ENCODE data around the gene CCDC124. TPM values are rescaled to one million over a fixed set of nuclear protein-coding genes. Genes with fewer than 3 reads are reported as not detected.

Gene CCDC124
- total RNA-seq, result 35.4 and 44.2 TPM in 2 replicates

GRCh38 chr19:17932485-17933338, at the start of gene CCDC124:
Gene CCDC124 (plus strand): TSS chr19:17933015. CDS start chr19:17936421, 3,406 bp downstream.

GRCh38 chr19:17966550-17967256, 33.9 kb downstream of the CCDC124 start, which contains the start of gene KCNN1:
Gene KCNN1 (plus strand): TSS chr19:17967107. CDS start chr19:17973889, 6,782 bp downstream.

Other genes starting within 250 kb of the CCDC124 start
- under 0.01 and 0.50 TPM in 2 replicates for gene UNC13A, start 244.7 kb upstream of the CCDC124 start, total RNA-seq
- gene MAP1S, start 213.5 kb upstream of the CCDC124 start, total RNA-seq, result 24.9 and 35.2 TPM in 2 replicates
- gene FCHO1, start 181.5 kb upstream of the CCDC124 start, total RNA-seq, result 0.29 and 0.83 TPM in 2 replicates
- not detected in 2 replicates for gene B3GNT3, start 137.9 kb upstream of the CCDC124 start, total RNA-seq
- gene INSL3, start 111.5 kb upstream of the CCDC124 start, total RNA-seq, result not detected in 2 replicates
- 0.58 and 2.6 TPM in 2 replicates for gene JAK3, start 85.0 kb upstream of the CCDC124 start, total RNA-seq
- 1,057 and 1,473 TPM in 2 replicates for gene RPL18A, start 73.1 kb upstream of the CCDC124 start, total RNA-seq
- 0.33 TPM in 1 of 2 replicates, not detected in the other for gene SLC5A5, start 61.1 kb upstream of the CCDC124 start, total RNA-seq
- gene KCNN1, start 34.1 kb downstream of the CCDC124 start, total RNA-seq, result 0.15 and 0.50 TPM in 2 replicates
- gene ARRDC2, start 75.2 kb downstream of the CCDC124 start, total RNA-seq, result 7.1 and 7.3 TPM in 2 replicates
- 0.15 and 0.33 TPM in 2 replicates for gene IL12RB1, start 153.9 kb downstream of the CCDC124 start, total RNA-seq
- gene MAST3, start 164.8 kb downstream of the CCDC124 start, total RNA-seq, result 3.8 and 6.0 TPM in 2 replicates
- 21.5 and 50.6 TPM in 2 replicates for gene PIK3R2, start 220.1 kb downstream of the CCDC124 start, total RNA-seq
- 17.2 and 23.0 TPM in 2 replicates for gene IFI30, start 240.8 kb downstream of the CCDC124 start, total RNA-seq

All from smooth muscle cell of trachea (primary cell).